ENCODE data around the gene TBC1D1. TPM values are rescaled to one million over a fixed set of nuclear protein-coding genes. Genes with fewer than 3 reads are reported as not detected.

The TBC1D1 gene
- polyA plus RNA-seq, 1 donor (not counting 4 experiments of a cell fraction or from before 2014, with no cell fraction given): 32.5 TPM

DNA sequence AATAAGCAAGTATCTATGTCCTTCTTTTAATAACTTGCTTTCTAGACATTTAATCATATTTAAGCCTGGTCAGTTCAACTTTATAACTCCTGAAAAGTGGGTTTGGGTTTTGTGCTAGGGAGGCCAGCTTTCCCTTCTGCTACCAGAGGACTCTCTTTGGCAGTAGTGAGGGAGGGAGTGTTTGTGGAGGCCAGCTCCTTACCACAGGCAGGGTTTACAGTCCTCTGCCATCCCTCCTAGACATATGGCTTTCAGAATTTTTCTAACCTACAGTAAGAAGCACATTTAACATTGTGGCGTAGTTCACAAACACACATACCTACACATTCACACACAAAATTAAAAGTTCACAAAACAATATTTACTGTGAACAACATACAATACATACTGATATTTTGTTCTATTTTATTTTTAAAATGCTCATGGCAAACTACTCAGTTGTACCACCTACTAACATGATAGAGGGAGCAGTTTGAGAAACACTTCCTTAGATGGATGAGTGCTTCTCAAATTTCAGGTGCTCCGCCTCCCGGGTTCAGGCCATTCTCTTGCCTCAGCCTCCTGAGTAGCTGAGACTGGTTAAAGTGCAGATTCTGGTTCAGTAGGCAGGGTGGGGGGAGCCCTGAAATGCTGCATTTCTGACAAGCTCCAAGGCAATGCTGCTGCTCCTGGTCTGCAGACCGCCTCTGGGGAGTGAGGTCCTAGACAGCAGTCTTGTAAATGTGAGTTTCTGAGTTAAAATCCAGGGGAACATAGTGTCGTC, 156.0 kb downstream of the TBC1D1 start:
- Histone ChIP-seq H3K27me3 (ENCODE audit: control insufficient read depth, extremely low read depth, insufficient read depth, low read length) (no peaks in the 10 kb centered on the region), H3K27ac (ENCODE audit: control insufficient read depth, insufficient read depth, low read length) (no peak overlapping the region), H3K4me2 (ENCODE audit: control insufficient read depth, extremely low read depth, insufficient read depth, low read depth, low read length) (no peak overlapping the region), H3K4me1 (ENCODE audit: control insufficient read depth, extremely low read depth, insufficient read depth, low read length) (no peaks in the 10 kb centered on the region), H3K9me3 (ENCODE audit: control insufficient read depth, low read depth, low read length) (no peaks in the 10 kb centered on the region), H3K36me3 (ENCODE audit: control insufficient read depth in 2 of 2, extremely low read depth in 1 of 2, insufficient read depth in 2 of 2, low read length in 2 of 2) (peaks cover 0 to 2% of the 10 kb centered on the region in 2 experiments), H3K9ac (ENCODE audit: control insufficient read depth, extremely low read depth, insufficient read depth, low read length) (no peak overlapping the region), H3K79me2 (ENCODE audit: control insufficient read depth, insufficient read depth, low read length) (no peaks in the 10 kb centered on the region), H3K4me3 (ENCODE audit: control insufficient read depth in 2 of 3, extremely low read depth in 1 of 3, insufficient read depth in 2 of 3, low read depth in 1 of 3, low read length in 3 of 3) (no peak overlapping the region), H4K20me1 (ENCODE audit: control insufficient read depth, extremely low read depth, insufficient read depth, low read length) (no peaks in the 10 kb centered on the region), H3K9me1 (ENCODE audit: control insufficient read depth, extremely low read depth, insufficient read depth, low read length) (no peaks in the 10 kb centered on the region), H2AFZ (ENCODE audit: control insufficient read depth, low read length) (no peak overlapping the region)
- DNase-seq (ENCODE audit: low read depth, low spot score): no peak
- dilution Hi-C loops (cut with MboI; ENCODE audit: extremely low pct_ligation_motif_present, low sequenced_read_pairs): no loop called here
- no peak for FAIRE-seq
- TF ChIP-seq EZH2 (IDR thresholded peaks at IDR 0.05; ENCODE audit: low read length): no peak
- TF ChIP-seq, protein P1, sequence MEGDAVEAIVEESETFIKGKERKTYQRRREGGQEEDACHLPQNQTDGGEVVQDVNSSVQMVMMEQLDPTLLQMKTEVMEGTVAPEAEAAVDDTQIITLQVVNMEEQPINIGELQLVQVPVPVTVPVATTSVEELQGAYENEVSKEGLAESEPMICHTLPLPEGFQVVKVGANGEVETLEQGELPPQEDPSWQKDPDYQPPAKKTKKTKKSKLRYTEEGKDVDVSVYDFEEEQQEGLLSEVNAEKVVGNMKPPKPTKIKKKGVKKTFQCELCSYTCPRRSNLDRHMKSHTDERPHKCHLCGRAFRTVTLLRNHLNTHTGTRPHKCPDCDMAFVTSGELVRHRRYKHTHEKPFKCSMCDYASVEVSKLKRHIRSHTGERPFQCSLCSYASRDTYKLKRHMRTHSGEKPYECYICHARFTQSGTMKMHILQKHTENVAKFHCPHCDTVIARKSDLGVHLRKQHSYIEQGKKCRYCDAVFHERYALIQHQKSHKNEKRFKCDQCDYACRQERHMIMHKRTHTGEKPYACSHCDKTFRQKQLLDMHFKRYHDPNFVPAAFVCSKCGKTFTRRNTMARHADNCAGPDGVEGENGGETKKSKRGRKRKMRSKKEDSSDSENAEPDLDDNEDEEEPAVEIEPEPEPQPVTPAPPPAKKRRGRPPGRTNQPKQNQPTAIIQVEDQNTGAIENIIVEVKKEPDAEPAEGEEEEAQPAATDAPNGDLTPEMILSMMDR (optimal IDR thresholded peaks at IDR 0.05 in 1 of 3, IDR thresholded peaks at IDR 0.05 in 1 of 3, conservative IDR thresholded peaks at IDR 0.05 in 1 of 3; ENCODE audit: extremely low read depth in 1 of 3, insufficient read depth in 2 of 3, low read length in 3 of 3): no peak

DNA sequence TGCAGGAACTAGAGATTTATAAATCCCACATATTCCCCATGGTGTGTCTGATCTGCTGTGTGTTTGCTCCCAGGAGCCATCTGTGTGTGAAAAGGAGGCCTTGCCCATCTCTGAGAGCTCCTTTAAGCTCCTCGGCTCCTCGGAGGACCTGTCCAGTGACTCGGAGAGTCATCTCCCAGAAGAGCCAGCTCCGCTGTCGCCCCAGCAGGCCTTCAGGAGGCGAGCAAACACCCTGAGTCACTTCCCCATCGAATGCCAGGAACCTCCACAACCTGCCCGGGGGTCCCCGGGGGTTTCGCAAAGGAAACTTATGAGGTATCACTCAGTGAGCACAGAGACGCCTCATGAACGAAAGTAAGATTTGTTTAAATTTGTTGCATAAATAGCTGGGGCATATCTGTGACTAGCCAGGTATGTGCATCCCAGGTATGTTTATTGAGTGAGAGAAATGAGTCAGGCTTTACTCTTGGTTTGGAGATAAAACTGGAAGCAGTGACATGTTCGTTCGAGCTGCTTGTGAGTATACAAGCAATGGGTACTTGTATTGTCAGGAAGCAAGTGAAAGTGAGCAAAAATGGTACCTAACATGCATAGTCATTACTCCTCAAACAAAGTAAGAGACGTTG, 158.8 kb downstream of the TBC1D1 start:
- Histone ChIP-seq H3K9me1 (ENCODE audit: control insufficient read depth, extremely low read depth, insufficient read depth, low read length) (no peaks in the 10 kb centered on the region), H4K20me1 (ENCODE audit: control insufficient read depth, extremely low read depth, insufficient read depth, low read length) (no peaks in the 10 kb centered on the region), H3K36me3 (ENCODE audit: control insufficient read depth in 2 of 2, extremely low read depth in 1 of 2, insufficient read depth in 2 of 2, low read length in 2 of 2) (peaks cover 2 to 4% of the 10 kb centered on the region in 2 experiments), H3K4me3 (ENCODE audit: control insufficient read depth in 2 of 3, extremely low read depth in 1 of 3, insufficient read depth in 2 of 3, low read depth in 1 of 3, low read length in 3 of 3) (no peak overlapping the region), H3K79me2 (ENCODE audit: control insufficient read depth, insufficient read depth, low read length) (no peaks in the 10 kb centered on the region), H3K27ac (ENCODE audit: control insufficient read depth, insufficient read depth, low read length) (no peak overlapping the region), H3K9ac (ENCODE audit: control insufficient read depth, extremely low read depth, insufficient read depth, low read length) (no peak overlapping the region), H3K27me3 (ENCODE audit: control insufficient read depth, extremely low read depth, insufficient read depth, low read length) (no peaks in the 10 kb centered on the region), H3K4me2 (ENCODE audit: control insufficient read depth, extremely low read depth, insufficient read depth, low read depth, low read length) (no peak overlapping the region), H3K9me3 (ENCODE audit: control insufficient read depth, low read depth, low read length) (no peaks in the 10 kb centered on the region), H2AFZ (ENCODE audit: control insufficient read depth, low read length) (no peak overlapping the region), H3K4me1 (ENCODE audit: control insufficient read depth, extremely low read depth, insufficient read depth, low read length) (no peaks in the 10 kb centered on the region)
- dilution Hi-C loops (cut with MboI; ENCODE audit: extremely low pct_ligation_motif_present, low sequenced_read_pairs): no loop called here
- FAIRE-seq (no peak), DNase-seq (ENCODE audit: low read depth, low spot score) (no peak)
- TF ChIP-seq EZH2 (IDR thresholded peaks at IDR 0.05; ENCODE audit: low read length): no peak
- TF ChIP-seq, protein P1 (optimal IDR thresholded peaks at IDR 0.05 in 1 of 3, IDR thresholded peaks at IDR 0.05 in 1 of 3, conservative IDR thresholded peaks at IDR 0.05 in 1 of 3; ENCODE audit: extremely low read depth in 1 of 3, insufficient read depth in 2 of 3, low read length in 3 of 3): no peak

Measured in keratinocyte (primary cell).